GM18505 (cell line): ENCODE measurements around the gene ACER3.

Experiments used
- ATAC-seq: cut with Tn5 transposase; IDR thresholded peaks from one replicate; pipeline ENCODE4 v1.9.1; 2021; ENCODE audit not compliant: unreplicated experiment
- POLR2A ChIP-seq: IDR thresholded peaks from 4 replicates; pipeline ENCODE4 v1.6.1; 2011; ENCODE audit warnings: borderline replicate concordance; ENCODE audit not compliant: insufficient read depth, insufficient read length; ENCODE audit errors: extremely low read depth

Gene ACER3

GRCh38 chr11:76830639-76831327 lies 29.9 kb upstream of the ACER3 start:
- no peak for ATAC-seq
- no peak for TF ChIP-seq POLR2A

DNA sequence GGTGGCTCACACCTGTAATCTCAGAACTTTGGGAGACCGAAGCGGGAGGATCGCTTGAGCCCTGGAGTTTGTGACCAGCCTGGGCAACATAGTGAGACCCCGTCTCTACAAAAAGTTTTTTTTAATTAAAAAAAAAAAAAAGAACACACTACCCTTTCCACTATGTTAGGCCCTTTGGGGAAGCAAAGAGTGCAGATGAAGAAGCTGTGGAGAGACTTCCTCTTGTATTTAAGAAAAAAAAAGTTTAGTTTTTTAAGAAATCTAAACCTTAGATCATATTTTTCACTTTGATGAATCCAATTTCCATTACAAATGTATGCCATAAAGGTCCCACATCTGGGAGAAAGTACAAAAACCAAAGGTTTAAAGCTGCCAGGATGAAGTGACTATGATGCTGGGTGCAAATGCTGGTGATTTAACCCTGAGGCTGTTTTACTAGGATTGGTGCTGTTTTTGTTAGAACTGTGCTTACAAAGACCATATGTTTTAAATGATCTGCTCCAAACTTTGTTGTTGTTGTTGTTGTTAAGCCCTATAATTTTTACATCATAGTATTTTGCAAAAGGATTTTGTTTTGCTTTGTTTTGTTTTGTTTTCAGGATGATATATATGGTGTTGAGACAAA lies 28.9 kb upstream of the ACER3 start:
- TF ChIP-seq POLR2A: no peak
- no peak for ATAC-seq

GRCh38 chr11:76832361-76832760 lies 28.4 kb upstream of the ACER3 start:
- no peak for TF ChIP-seq POLR2A
- no peak for ATAC-seq

GRCh38 chr11:76834151-76834550 lies 26.6 kb upstream of the ACER3 start:
- ATAC-seq: no peak
- TF ChIP-seq POLR2A: no peak

DNA sequence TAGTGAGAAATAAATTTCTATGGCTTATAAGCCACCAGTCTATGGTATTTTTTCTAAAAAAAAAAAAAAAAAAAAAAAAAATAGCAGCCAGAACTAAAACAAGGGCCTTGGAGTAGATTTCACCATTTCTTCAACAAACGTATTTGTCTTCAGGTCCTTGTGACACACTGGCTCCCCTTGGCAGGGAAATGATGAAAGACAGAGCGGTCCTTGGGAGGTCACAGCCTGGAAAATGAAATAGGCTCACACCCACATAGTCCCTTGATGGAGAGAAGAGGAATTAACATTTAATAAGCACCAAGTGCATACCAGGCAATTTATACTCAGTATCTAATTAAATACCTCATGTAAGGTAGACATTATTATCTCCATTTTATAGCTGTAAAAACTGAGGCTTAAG lies 25.7 kb upstream of the ACER3 start:
- no peak for TF ChIP-seq POLR2A
- no peak for ATAC-seq

DNA sequence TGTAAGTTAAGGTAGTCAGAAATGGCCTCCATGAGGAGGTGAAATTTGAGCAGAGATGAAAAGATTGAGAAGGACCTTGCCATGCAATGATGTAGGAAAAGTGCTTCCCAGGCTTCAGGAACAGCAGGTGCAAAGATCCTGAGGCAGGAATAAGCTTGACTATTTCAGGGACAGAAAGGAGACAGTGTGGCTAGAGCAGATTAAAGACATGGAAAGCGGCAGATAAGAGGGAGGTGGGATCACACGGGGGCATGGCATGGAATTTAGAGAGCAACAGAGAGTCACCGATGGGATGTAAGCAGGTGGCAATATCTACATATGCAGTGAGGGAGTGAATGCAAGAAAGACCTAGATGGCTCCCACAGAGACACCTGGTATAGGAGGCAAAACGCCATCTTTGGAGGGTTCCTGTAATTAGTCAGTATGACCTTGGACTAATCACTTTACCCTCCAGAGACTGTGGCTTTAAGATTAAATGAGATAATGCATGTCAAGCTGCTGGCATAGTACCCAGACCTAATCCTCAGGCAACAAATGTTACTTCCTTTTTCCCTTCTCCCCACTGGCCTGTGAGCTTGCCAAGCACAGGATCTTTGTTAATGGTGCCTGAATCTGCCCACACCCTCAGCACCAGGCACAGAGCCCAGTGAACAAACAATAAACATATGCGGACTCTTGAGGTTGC lies 24.6 kb upstream of the ACER3 start:
- TF ChIP-seq POLR2A: no peak
- no peak for ATAC-seq

- ATAC-seq: no peak
- TF ChIP-seq POLR2A: no peak
Observed at GRCh38 chr11:76836613-76837291, 24.0 kb upstream of the ACER3 start.

GRCh38 chr11:76837696-76838677 lies 22.7 kb upstream of the ACER3 start:
- no peak for TF ChIP-seq POLR2A
- ATAC-seq: no peak

- no peak for ATAC-seq
- no peak for TF ChIP-seq POLR2A
Observed at GRCh38 chr11:76838678-76839068, 22.0 kb upstream of the ACER3 start.

GRCh38 chr11:76839311-76839710 lies 21.4 kb upstream of the ACER3 start:
- ATAC-seq: no peak
- TF ChIP-seq POLR2A: no peak

- no peak for ATAC-seq
- TF ChIP-seq POLR2A: no peak
Observed at GRCh38 chr11:76841923-76842452, 18.7 kb upstream of the ACER3 start.

- TF ChIP-seq POLR2A: no peak
- ATAC-seq: no peak
Observed at GRCh38 chr11:76843907-76844306, 16.8 kb upstream of the ACER3 start.
